Neuron (in vitro differentiated cells): ENCODE measurements around the gene RDH12.

Source experiments
- H2AFZ ChIP-seq: one replicate; pipeline ENCODE4 v1.6.1; 2013; ENCODE audit warnings: low read depth, mild to moderate bottlenecking, inconsistent platforms, low read length, moderate library complexity
- H3K27me3 ChIP-seq: one replicate; pipeline ENCODE4 v1.6.1; 2013; ENCODE audit warnings: low read length; ENCODE audit not compliant: insufficient read depth
- H3K36me3 ChIP-seq: one replicate; pipeline ENCODE4 v1.6.1; 2013; ENCODE audit warnings: low read length; ENCODE audit not compliant: insufficient read depth
- H3K4me1 ChIP-seq: one replicate; pipeline ENCODE4 v1.6.1; 2013; ENCODE audit warnings: low read length; ENCODE audit not compliant: insufficient read depth
- H3K4me3 ChIP-seq: 2 replicates; pipeline ENCODE4 v1.5.1; 2013; ENCODE audit warnings: mild to moderate bottlenecking, low read length, moderate library complexity
- H3K9me3 ChIP-seq: one replicate; pipeline ENCODE4 v1.6.1; 2013; ENCODE audit warnings: low read length

The RDH12 gene

GRCh38 chr14:67738740-67739504, 37.2 kb downstream of the RDH12 start:
- H3K4me1 ChIP-seq = no peaks in the 10 kb centered on the region
- H3K9me3 ChIP-seq = no peaks in the 10 kb centered on the region
- H3K4me3 ChIP-seq = no peak overlapping the region
- no peaks in the 10 kb centered on the region for H3K36me3 ChIP-seq
- H3K27me3 ChIP-seq = no peaks in the 10 kb centered on the region
- H2AFZ ChIP-seq = no peak overlapping the region

GRCh38 chr14:67744046-67744445, 42.4 kb downstream of the RDH12 start:
- Histone ChIP-seq H3K36me3 (peaks cover 16% of the 10 kb centered on the region), H3K4me1 (no peaks in the 10 kb centered on the region), H3K4me3 (no peak overlapping the region), H3K27me3 (no peaks in the 10 kb centered on the region), H3K9me3 (no peaks in the 10 kb centered on the region), H2AFZ (no peak overlapping the region)

GRCh38 chr14:67746927-67747326, 45.2 kb downstream of the RDH12 start:
- H3K4me1 ChIP-seq = no peaks in the 10 kb centered on the region
- peaks cover 41% of the 10 kb centered on the region for H3K36me3 ChIP-seq
- no peak overlapping the region for H3K4me3 ChIP-seq
- peaks cover 2% of the 10 kb centered on the region for H3K9me3 ChIP-seq
- no peak overlapping the region for H2AFZ ChIP-seq
- H3K27me3 ChIP-seq = no peaks in the 10 kb centered on the region

- peaks cover 55% of the 10 kb centered on the region for H3K36me3 ChIP-seq
- no peak overlapping the region for H3K4me3 ChIP-seq
- peaks cover 2% of the 10 kb centered on the region for H3K9me3 ChIP-seq
- H3K4me1 ChIP-seq = no peaks in the 10 kb centered on the region
- no peak overlapping the region for H2AFZ ChIP-seq
- no peaks in the 10 kb centered on the region for H3K27me3 ChIP-seq
Measured at GRCh38 chr14:67748312-67748711, 46.6 kb downstream of the RDH12 start.

GRCh38 chr14:67749341-67750084, 47.8 kb downstream of the RDH12 start:
- peaks cover 2% of the 10 kb centered on the region for H3K9me3 ChIP-seq
- no peaks in the 10 kb centered on the region for H3K27me3 ChIP-seq
- H2AFZ ChIP-seq = no peak overlapping the region
- H3K4me1 ChIP-seq = no peaks in the 10 kb centered on the region
- no peak overlapping the region for H3K4me3 ChIP-seq
- peaks cover 67% of the 10 kb centered on the region for H3K36me3 ChIP-seq

GRCh38 chr14:67756496-67756895, 54.8 kb downstream of the RDH12 start:
- Histone ChIP-seq H3K9me3 (no peaks in the 10 kb centered on the region), H3K4me1 (no peaks in the 10 kb centered on the region), H3K36me3 (peaks cover 67% of the 10 kb centered on the region), H3K4me3 (no peak overlapping the region), H3K27me3 (no peaks in the 10 kb centered on the region), H2AFZ (no peak overlapping the region)

GRCh38 chr14:67757175-67757574, 55.5 kb downstream of the RDH12 start:
- H3K36me3 ChIP-seq = peaks cover 66% of the 10 kb centered on the region
- H3K27me3 ChIP-seq = no peaks in the 10 kb centered on the region
- H2AFZ ChIP-seq = no peak overlapping the region
- H3K9me3 ChIP-seq = no peaks in the 10 kb centered on the region
- no peak overlapping the region for H3K4me3 ChIP-seq
- no peaks in the 10 kb centered on the region for H3K4me1 ChIP-seq

- Histone ChIP-seq H3K4me3 (no peak overlapping the region), H3K36me3 (peaks cover 60% of the 10 kb centered on the region), H3K27me3 (no peaks in the 10 kb centered on the region), H2AFZ (no peak overlapping the region), H3K4me1 (no peaks in the 10 kb centered on the region), H3K9me3 (no peaks in the 10 kb centered on the region)
Measured at GRCh38 chr14:67759916-67760315, 58.2 kb downstream of the RDH12 start.

GRCh38 chr14:67762051-67762450, 60.4 kb downstream of the RDH12 start:
- Histone ChIP-seq H3K36me3 (peaks cover 65% of the 10 kb centered on the region), H2AFZ (no peak overlapping the region), H3K27me3 (no peaks in the 10 kb centered on the region), H3K4me1 (no peaks in the 10 kb centered on the region), H3K9me3 (no peaks in the 10 kb centered on the region), H3K4me3 (no peak overlapping the region)

- Histone ChIP-seq H2AFZ (no peak overlapping the region), H3K4me3 (no peak overlapping the region), H3K4me1 (no peaks in the 10 kb centered on the region), H3K36me3 (peaks cover 73% of the 10 kb centered on the region), H3K9me3 (no peaks in the 10 kb centered on the region), H3K27me3 (no peaks in the 10 kb centered on the region)
Measured at GRCh38 chr14:67763158-67763822, 61.6 kb downstream of the RDH12 start.

- Histone ChIP-seq H3K36me3 (peaks cover 86% of the 10 kb centered on the region), H3K27me3 (no peaks in the 10 kb centered on the region), H3K4me1 (no peaks in the 10 kb centered on the region), H3K9me3 (no peaks in the 10 kb centered on the region), H3K4me3 (no peak overlapping the region), H2AFZ (no peak overlapping the region)
Measured at GRCh38 chr14:67764496-67764895, 62.8 kb downstream of the RDH12 start.

GRCh38 chr14:67765192-67765834, 63.6 kb downstream of the RDH12 start:
- Histone ChIP-seq H3K36me3 (peaks cover 83% of the 10 kb centered on the region), H3K27me3 (no peaks in the 10 kb centered on the region), H3K4me3 (no peak overlapping the region), H3K9me3 (no peaks in the 10 kb centered on the region), H3K4me1 (no peaks in the 10 kb centered on the region), H2AFZ (no peak overlapping the region)
